Stimulated activated naive CD4-positive, alpha-beta T cell (primary cell): ENCODE measurements around the gene ARHGAP10.

Experiments
- DNase-seq, 6 experiments: peaks; one replicate each; lab custom pipeline; 2025; lab: John Stamatoyannopoulos, UW

ARHGAP10 gene

GRCh38 chr4:147733716-147734344, 1.9 kb downstream of the ARHGAP10 start:
- no peak for DNase-seq

- no peak for DNase-seq
Measured at GRCh38 chr4:147734496-147734895, 2.6 kb downstream of the ARHGAP10 start.

DNA sequence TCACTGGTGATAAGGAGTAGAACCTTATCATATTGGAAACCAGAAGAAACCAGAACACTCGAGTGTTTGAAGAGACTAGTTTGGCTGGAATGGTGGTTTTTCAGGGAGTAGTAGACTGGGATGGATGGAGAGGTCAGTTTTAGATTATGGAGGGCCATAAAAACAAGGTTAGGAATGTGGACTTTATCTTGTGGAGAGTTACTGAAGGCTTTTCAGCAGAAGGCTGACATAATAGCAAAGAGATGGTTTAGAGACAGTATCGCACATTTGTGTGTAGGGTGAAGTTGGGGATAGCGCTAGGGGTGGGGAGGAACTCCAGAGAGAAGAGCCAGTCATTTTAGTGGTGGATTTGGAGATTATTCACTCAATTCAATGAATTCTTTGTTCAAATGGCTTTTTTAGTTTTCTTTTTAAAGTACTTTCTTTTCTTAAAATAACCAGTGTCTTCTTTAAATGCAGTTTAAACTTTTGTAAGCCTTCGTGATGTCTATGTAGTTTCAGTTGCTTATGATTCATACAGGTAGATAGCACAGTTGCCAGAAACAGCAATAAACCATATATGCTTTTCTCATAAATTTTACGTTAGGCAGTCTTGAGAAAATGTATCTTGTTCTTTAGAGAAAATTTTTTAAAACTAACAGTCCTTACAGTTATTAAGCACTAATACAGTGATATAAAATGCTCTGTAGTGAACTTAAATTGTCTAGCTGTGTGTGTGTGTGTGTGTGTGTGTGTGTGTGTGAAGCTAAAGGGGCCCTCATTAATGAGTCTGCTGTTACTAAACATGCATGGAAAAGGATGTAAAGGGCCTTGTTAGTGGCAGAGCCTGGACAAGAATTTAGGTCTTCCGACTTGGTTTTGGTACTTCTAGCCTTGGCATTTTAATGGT, 3.8 kb downstream of the ARHGAP10 start:
- no peak for DNase-seq

DNA sequence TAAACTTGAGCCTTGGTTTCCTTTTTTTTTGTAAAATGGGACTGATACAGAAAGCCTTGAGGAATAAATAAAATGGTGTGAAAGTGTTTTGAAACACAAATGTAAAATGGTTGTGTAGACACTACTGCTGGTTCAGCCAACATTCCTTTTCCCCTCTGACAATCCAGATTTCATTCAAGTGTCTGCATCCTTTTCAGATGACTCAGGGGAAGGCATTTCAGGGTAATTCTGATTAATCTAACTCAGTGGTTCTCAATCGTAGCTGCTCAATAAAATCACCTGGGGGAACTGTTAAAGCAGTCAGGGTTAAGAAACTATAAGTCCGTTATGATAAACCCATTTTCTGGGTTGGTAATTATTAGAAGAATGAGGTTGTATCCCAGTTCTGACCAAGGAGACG, 4.6 kb downstream of the ARHGAP10 start:
- DNase-seq, result no peak

DNA sequence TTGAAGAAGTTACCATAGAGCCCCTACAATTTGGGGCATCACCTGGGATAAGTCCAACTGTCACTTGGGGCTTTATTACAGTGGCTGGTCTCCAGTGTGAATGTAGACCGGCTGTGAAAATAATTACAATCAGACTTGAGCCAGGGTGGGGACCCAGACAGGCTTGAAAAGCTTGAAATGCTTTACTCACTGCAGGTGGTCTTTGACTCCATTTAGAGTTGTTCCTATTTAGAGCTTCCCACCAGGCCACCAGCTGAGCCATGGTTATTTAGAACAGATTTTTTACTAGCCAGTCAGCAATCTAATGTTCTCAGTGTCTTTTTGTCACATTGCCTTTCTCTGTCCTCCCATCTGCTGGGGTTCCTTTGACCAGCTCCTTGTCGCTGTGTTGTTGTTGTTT, 5.7 kb downstream of the ARHGAP10 start:
- DNase-seq, result no peak

- no peak for DNase-seq
Measured at GRCh38 chr4:147739239-147739823, 7.4 kb downstream of the ARHGAP10 start.

GRCh38 chr4:147740176-147740575, 8.3 kb downstream of the ARHGAP10 start:
- no peak for DNase-seq

GRCh38 chr4:147741190-147741788, 9.4 kb downstream of the ARHGAP10 start:
- DNase-seq, result no peak

DNA sequence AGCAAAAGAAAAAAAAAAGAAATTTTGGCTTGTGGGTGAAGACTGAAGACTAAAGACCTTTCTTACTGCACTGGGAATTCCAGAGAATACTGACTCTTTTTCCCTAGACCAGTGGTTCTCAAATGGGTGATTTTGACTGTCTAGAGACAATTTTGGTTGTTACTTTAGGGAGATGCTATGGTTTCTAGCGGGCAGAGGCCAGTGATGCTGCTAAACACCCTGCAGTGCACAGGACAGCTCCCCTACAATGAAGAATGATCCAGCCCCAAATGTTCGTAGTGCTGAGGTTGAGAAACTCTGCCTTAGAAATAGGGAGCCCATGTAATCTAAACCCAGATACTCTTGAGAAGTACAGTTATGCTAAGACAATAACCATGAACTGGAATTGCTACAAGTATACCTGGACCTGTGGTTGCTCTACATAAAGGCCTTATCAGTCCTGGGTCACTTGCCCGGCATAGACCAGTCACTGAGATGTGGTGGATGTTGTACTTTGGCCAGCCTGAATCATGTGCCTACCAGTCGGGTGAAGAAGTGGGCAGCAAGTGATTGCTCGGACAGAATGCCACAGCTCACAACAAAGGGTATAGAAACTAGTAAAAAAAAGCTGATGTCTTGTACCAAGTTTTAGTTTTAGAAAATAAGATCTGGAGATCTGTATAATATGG, 16.0 kb downstream of the ARHGAP10 start:
- no peak for DNase-seq

DNA sequence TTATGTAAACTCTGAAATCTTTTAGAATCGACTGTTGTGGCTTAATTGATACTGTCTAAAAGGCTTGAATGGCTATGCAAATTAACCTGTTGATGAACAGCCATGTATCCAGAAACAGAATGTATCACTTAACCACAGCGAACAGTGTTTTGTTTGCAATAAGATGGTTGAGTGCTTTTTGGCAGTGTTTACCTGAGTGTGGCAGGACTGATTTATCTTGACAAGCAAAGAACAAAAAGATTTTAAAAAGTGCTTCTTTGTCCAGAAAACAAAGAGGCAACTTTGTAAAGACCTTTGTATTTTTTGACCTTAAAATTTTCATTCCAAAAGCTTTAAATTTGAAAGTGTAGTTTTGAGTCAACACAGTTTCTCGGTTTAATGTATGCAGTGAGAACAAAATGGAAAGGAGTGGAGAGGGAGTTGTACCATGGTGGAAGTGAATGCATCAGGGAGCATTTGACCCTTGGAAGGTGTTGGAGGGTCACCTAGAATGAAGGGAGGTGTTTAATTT, 18.0 kb downstream of the ARHGAP10 start:
- no peak for DNase-seq

DNA sequence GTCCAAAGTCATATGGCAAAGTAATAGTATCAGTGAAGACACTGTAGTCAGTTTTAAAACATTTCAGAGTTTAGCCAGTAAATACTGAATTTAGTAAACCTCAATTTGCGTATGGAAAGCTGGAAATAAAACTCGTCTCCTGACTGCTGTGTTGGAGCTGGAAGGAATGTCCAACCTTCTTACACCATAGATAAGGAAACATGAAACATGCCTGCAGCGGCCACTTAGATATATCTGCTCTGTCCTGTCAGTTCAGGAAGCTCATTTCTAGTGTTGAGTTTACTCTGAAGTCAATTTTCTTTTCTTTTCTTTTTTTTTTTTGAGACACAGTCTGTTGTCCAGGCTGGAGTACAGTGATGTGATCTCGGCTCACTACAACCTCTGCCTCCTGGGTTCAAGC, 21.2 kb downstream of the ARHGAP10 start:
- no peak for DNase-seq

DNA sequence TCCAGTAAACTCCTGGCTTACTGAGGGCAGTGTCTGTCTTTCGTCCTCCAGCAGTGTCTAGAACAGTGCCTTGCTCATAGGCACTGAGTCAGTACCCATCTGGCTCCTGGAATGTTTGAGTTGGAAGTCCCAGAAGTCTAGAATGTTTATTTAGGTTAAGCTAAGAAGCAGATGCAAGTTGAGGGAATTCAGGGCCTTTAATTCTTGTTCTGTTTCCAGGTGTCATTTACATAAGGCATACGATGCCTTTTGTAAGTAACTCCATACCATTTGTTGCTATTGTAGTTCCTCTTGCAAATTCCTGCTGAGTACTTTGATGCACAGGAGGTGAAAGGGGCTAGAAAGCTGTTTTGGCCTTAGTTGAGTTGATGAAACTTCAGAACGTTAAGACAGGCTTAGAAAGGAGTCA, 22.2 kb downstream of the ARHGAP10 start:
- DNase-seq, result no peak

DNA sequence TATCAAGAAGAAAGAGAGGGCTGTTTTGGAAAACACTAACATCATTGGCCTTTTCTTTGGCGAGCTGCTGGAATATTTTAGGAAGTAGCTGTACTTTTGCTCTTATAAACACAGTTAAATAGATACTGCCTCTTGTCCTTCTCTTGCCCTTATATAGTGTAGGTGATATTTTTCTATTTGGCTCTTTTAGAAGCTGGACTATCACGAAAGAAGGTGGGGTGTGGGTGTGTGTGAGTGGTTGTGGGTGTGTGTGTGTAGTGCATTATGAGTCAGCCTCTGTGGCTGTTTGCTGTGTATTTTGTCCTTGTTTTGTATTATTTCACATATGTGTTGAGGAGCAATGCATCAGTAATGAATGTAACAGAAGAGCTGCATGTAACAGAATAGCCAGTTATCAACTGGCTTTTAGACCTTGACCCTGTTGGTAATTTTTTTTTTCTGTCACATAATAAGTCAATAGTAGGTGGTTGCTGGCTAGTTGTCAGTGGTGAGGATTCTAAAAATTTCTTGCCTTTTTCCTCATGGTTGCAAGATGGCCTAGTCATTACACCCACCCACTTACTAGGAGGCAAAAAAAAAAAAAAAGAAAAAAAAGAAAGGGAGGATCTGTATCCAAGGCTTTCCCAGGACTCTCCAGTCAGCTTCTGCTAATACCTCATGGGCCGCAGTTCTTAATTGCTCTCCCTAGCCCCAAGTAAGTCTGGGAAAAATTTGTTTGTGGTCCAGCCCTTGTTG, 23.8 kb downstream of the ARHGAP10 start:
- DNase-seq, result no peak

DNA sequence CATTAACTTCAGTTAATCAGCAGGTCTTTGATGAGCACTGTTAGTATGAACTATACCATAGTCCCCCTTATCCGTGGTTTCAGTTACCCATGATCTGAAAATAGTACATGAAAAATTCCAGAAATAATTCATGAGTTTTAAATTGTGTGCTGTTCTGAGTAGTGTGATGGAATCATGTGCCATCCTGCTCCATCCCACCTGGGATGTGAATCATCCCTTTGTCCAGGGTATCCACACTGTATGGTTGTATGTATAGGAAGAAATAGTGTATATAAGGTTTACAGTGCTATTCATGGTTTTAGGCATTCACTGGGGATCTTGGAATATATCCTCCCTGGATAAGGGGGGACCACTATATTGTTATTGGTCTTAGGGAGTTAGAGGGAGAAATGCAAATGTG, 24.5 kb downstream of the ARHGAP10 start:
- no peak for DNase-seq

- no peak for DNase-seq
Measured at GRCh38 chr4:147760176-147760575, 28.3 kb downstream of the ARHGAP10 start.

DNA sequence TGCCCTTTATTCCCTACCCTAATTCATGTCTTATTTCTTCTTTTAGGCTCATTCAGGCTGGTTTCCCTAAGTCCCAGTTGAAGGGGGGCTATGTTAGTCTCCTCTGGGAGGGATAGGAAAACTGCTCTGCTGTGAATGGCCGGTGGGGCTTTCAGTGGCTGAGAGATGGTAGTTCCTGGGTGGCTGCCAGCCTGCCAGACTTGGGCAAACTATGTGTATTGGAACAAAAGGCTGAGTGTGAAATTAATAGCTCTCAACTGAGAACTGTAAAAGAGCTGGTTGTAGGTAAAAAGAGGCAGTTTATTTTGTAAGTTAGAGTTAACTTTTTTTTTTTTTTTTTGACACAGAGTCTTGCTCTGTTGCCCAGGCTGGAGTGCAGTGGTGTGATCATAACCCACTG, 28.8 kb downstream of the ARHGAP10 start:
- DNase-seq, result no peak

GRCh38 chr4:147761218-147761883, 29.5 kb downstream of the ARHGAP10 start:
- DNase-seq, result no peak

- DNase-seq, result no peak
Measured at GRCh38 chr4:147764337-147764736, 32.4 kb downstream of the ARHGAP10 start.

DNA sequence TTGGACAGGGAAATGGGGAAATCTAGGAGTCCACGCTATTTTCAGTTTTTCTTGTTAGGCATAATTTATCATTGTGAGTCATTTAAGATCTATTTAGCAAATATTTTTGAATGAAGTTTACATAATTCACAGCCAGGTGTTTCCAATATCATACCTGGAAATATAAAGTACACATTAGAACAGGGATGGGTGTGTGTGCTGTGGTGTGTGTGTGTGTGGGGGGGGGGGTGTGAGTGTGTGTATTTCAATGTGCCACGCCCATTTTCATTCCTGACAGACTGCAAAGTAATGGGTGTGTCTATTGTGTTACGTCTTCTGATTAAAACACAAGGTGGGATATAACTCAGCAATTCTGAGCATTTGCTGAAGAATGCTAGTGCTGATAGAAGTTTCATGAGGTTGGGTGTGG, 33.2 kb downstream of the ARHGAP10 start:
- DNase-seq, result no peak

DNA sequence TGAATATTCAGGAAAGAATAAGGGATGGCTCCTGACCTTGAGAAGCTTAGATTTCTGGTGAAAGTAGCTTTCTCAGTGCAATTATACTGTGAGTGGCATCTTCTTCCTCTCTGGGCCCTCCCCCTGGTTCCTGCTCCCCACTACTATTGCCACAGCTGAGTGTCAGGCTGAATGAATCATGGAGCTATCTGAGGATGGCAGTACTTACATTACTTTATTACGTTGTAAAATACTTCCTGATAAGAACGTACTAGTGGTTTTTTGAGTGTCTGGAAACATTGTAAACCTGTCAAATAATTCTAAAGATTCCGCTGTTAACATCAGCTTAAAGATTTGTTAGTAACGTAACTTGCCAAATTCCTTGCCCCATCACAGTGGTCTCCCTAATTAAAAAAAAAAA, 36.2 kb downstream of the ARHGAP10 start:
- DNase-seq, result no peak

GRCh38 chr4:147769386-147769785, 37.5 kb downstream of the ARHGAP10 start:
- no peak for DNase-seq
